Measurements from ENCODE around the gene NLRP3. TPM values are rescaled to one million over a fixed set of nuclear protein-coding genes. Genes with fewer than 3 reads are reported as not detected.

The NLRP3 gene
- total and polyA plus RNA-seq, 2 of the 13 experiments (the other 11 are each of a cell fraction or from before 2014, with no cell fraction given), result not detected

GRCh38 chr1:247435759-247436147, 19.8 kb downstream of the NLRP3 start:
- peaks cover 4 to 18% of the 10 kb centered on the region in 2 experiments; a peak in 4 of 5 replicates for H3K27me3 ChIP-seq (ENCODE audit: control insufficient read depth in 1 of 2, insufficient read depth in 2 of 2, low read length in 2 of 2)
- no peaks in the 10 kb centered on the region for H4K20me1 ChIP-seq (ENCODE audit: insufficient read depth, low read length)
- H2AFZ ChIP-seq (ENCODE audit: low read length), result no peak overlapping the region
- H3K36me3 ChIP-seq (replicated peaks in 1 of 2; ENCODE audit: control insufficient read depth in 1 of 2, insufficient read depth in 2 of 2, low read length in 2 of 2), result no peaks in the 10 kb centered on the region
- ChIA-PET POLR2A (no interaction called here), CTCF (ENCODE audit: low intra/inter-chr PET ratio, low total read pairs) (no interaction called here)
- 2% methylated on average over 2 of the region's 3 CpGs for WGBS (ENCODE audit: low lambda C conversion rate)
- DNase-seq (ENCODE audit: low spot score), result no peak
- no peak overlapping the region for H3K9ac ChIP-seq (ENCODE audit: insufficient read depth, low read depth, low read length)
- no peak for ATAC-seq
- H3K9me3 ChIP-seq (ENCODE audit: low read length), result no peaks in the 10 kb centered on the region
- no peak overlapping the region for H3K4me2 ChIP-seq (ENCODE audit: low read depth, low read length)
- in situ Hi-C loops (cut with HindIII; ENCODE audit: extremely low pct_ligation_motif_present, low pct_unique_long_range_greater_than_20kb), result no loop called here
- intact Hi-C loops (cut with micrococcal nuclease; ENCODE audit: unreplicated experiment), result no loop called here
- H3K79me2 ChIP-seq (ENCODE audit: insufficient read depth, low read length), result no peaks in the 10 kb centered on the region
- H3K27ac ChIP-seq (ENCODE audit: extremely low read length, insufficient read depth, low read length), result no peak overlapping the region
- no peak for FAIRE-seq
- BruUV-seq (replicated peaks), result no TSS peak
- no peaks in the 10 kb centered on the region for H3K4me1 ChIP-seq (ENCODE audit: insufficient read depth, low read length)
- no peak for TF ChIP-seq ZMAT3 (CRISPR knock-in tag; conservative IDR thresholded peaks at IDR 0.05)
- no peak for TF ChIP-seq SMARCE1 (IDR thresholded peaks at IDR 0.05; ENCODE audit: borderline replicate concordance)
- TF ChIP-seq ZBTB46 (CRISPR knock-in tag; IDR thresholded peaks at IDR 0.05; ENCODE audit: borderline replicate concordance), result no peak
- no peak for TF ChIP-seq IKZF1 (IDR thresholded peaks at IDR 0.05)
- TF ChIP-seq RORA (CRISPR knock-in tag; IDR thresholded peaks at IDR 0.05), result no peak
- no peak for TF ChIP-seq E2F5 (CRISPR knock-in tag; conservative IDR thresholded peaks at IDR 0.05)
- TF ChIP-seq FOXO1 (CRISPR knock-in tag; IDR thresholded peaks at IDR 0.05), result no peak
- no peak for TF ChIP-seq NBN (conservative IDR thresholded peaks at IDR 0.05)
- TF ChIP-seq ZNF383 (CRISPR knock-in tag; IDR thresholded peaks at IDR 0.05; ENCODE audit: borderline replicate concordance), result no peak
- no peak for TF ChIP-seq SETDB1 (CRISPR knock-in tag; IDR thresholded peaks at IDR 0.05; ENCODE audit: borderline replicate concordance)
- no peak for TF ChIP-seq ZNF792 (CRISPR knock-in tag; IDR thresholded peaks at IDR 0.05)
- no peak for TF ChIP-seq ZKSCAN1 (IDR thresholded peaks at IDR 0.05; ENCODE audit: low read length)
- no peak overlapping the region for H3K4me3 ChIP-seq (replicated peaks in 1 of 3; ENCODE audit: insufficient read depth in 1 of 3, low read depth in 2 of 3, low read length in 3 of 3)

Data from HepG2 (cell line).